Measurements from ENCODE around the gene STK32C.
"Not testable (repeated sequence)": the region's sequence is repeated elsewhere in the genome, so short reads cannot be mapped to it uniquely, and the experiment has no call there.

STK32C gene

GRCh38 chr10:132317477-132317876 is 9.7 kb upstream of the STK32C start:
- not testable (repeated sequence) for DNase-seq (ENCODE audit: low read depth)

GRCh38 chr10:132316133-132316532 is 8.4 kb upstream of the STK32C start:
- DNase-seq (ENCODE audit: low read depth) = peak; percentile 35

- peak; percentile 77 for DNase-seq (ENCODE audit: low read depth)
Measured at GRCh38 chr10:132314881-132315280, 7.1 kb upstream of the STK32C start.

- no peak for DNase-seq (ENCODE audit: low read depth)
Measured at GRCh38 chr10:132314336-132314735, 6.6 kb upstream of the STK32C start.

GRCh38 chr10:132313865-132314264 is 6.1 kb upstream of the STK32C start:
- DNase-seq (ENCODE audit: low read depth) = no peak

- DNase-seq (ENCODE audit: low read depth) = no peak
Measured at GRCh38 chr10:132313305-132313704, 5.6 kb upstream of the STK32C start.

GRCh38 chr10:132311338-132311939 is 3.7 kb upstream of the STK32C start:
- DNase-seq (ENCODE audit: low read depth) = no peak

- no peak for DNase-seq (ENCODE audit: low read depth)
Measured at GRCh38 chr10:132310701-132311337, 3.1 kb upstream of the STK32C start.

GRCh38 chr10:132309879-132310591 is 2.3 kb upstream of the STK32C start:
- no peak for DNase-seq (ENCODE audit: low read depth)

- no peak for DNase-seq (ENCODE audit: low read depth)
Measured at GRCh38 chr10:132309471-132309865, 1.7 kb upstream of the STK32C start.

- DNase-seq (ENCODE audit: low read depth) = no peak
Measured at GRCh38 chr10:132308587-132309470, 1.1 kb upstream of the STK32C start.

- DNase-seq (ENCODE audit: low read depth) = no peak
Measured at GRCh38 chr10:132306864-132307751, 642 bp downstream of the STK32C start.

GRCh38 chr10:132306343-132306685 is 1.4 kb downstream of the STK32C start:
- DNase-seq (ENCODE audit: low read depth) = no peak

- DNase-seq (ENCODE audit: low read depth) = no peak
Measured at GRCh38 chr10:132305654-132306342, 2.0 kb downstream of the STK32C start.

- no peak for DNase-seq (ENCODE audit: low read depth)
Measured at GRCh38 chr10:132304756-132305509, 2.8 kb downstream of the STK32C start.

- DNase-seq (ENCODE audit: low read depth) = no peak
Measured at GRCh38 chr10:132303361-132304115, 4.2 kb downstream of the STK32C start.

- DNase-seq (ENCODE audit: low read depth) = no peak
Measured at GRCh38 chr10:132302421-132303310, 5.1 kb downstream of the STK32C start.

Data from EH (cell line).